Renal cortex interstitium (tissue), 3 donors: Measurements from ENCODE around the gene OR51E2. TPM values are rescaled to one million over a fixed set of nuclear protein-coding genes. Genes with fewer than 3 reads are reported as not detected.

ENCODE experiments used
- polyA plus RNA-seq, 3 donors: library from polyadenylated mRNA; unstranded; fragments of 120-200 nt; gene quantifications; one replicate each; pipeline ENCODE4 v1.2.1, GENCODE V29; 2013; ENCODE audit not compliant: insufficient read length in 3 of 3

OR51E2 gene
- polyA plus RNA-seq, 3 donors: 0.91 to 1.3 (median 1.2) TPM

Other genes starting within 250 kb of the OR51E2 start
- not detected for gene OR52K2, start 248.6 kb downstream of the OR51E2 start, polyA plus RNA-seq
- under 1 TPM; 0.10 to 0.18 (median 0.11) TPM for gene OR52K1, start 215.2 kb downstream of the OR51E2 start, polyA plus RNA-seq
- not detected for gene OR52M1, start 152.7 kb downstream of the OR51E2 start, polyA plus RNA-seq
- not detected for gene OR52I2, start 116.1 kb downstream of the OR51E2 start, polyA plus RNA-seq
- gene OR52I1, start 103.8 kb downstream of the OR51E2 start, polyA plus RNA-seq: under 1 TPM in 2 of 3 donors, not detected in 1; 0.05 to 0.06 TPM
- gene TRIM68, start 89.6 kb downstream of the OR51E2 start, polyA plus RNA-seq: 10 to 100 TPM; 19.0 to 21.0 (median 19.6) TPM
- not detected for gene OR51D1, start 60.4 kb downstream of the OR51E2 start, polyA plus RNA-seq
- gene OR51E1, start 53.9 kb downstream of the OR51E2 start, polyA plus RNA-seq: 1 to 10 TPM; 1.4 to 1.8 (median 1.4) TPM
- gene MMP26, start 6.9 kb upstream of the OR51E2 start, polyA plus RNA-seq: under 1 TPM; 0.43 to 0.89 (median 0.80) TPM
- gene OR51F1, start 72.1 kb upstream of the OR51E2 start, polyA plus RNA-seq: not detected
- not detected for gene OR52R1, start 106.5 kb upstream of the OR51E2 start, polyA plus RNA-seq
- not detected for gene OR51F2, start 123.5 kb upstream of the OR51E2 start, polyA plus RNA-seq
- gene OR51S1, start 151.4 kb upstream of the OR51E2 start, polyA plus RNA-seq: not detected
- not detected for gene OR51T1, start 184.0 kb upstream of the OR51E2 start, polyA plus RNA-seq
- gene OR51A7, start 205.9 kb upstream of the OR51E2 start, polyA plus RNA-seq: not detected
- not detected for gene OR51G2, start 221.5 kb upstream of the OR51E2 start, polyA plus RNA-seq
- not detected for gene OR51G1, start 226.5 kb upstream of the OR51E2 start, polyA plus RNA-seq
- under 1 TPM in 1 of 3 donors, not detected in 2; 0.05 TPM for gene OR51A4, start 249.8 kb upstream of the OR51E2 start, polyA plus RNA-seq